Esophagus squamous epithelium (tissue), 4 donors: ENCODE data around the gene SLC5A9.

Experiments
- CTCF ChIP-seq, 6 experiments: fragments of 450-650 bp in 4 of 6; fragments of 200-600 bp in 2 of 6; sonication (generic) in 2 of 6; IDR thresholded peaks; one replicate each; pipeline ENCODE4 v1.5.1; 2016 to 2019; ENCODE audit warnings: antibody characterized with exemption in 6 of 6, mild to moderate bottlenecking in 4 of 6, moderate library complexity in 4 of 6
- POLR2A ChIP-seq, 4 donors: fragments of 450-650 bp; IDR thresholded peaks; one replicate each; pipeline ENCODE4 v1.6.1; 2017; ENCODE audit warnings: antibody characterized with exemption in 4 of 4, mild to moderate bottlenecking in 4 of 4, moderate library complexity in 3 of 4

- TF ChIP-seq CTCF (IDR thresholded peaks at IDR 0.05) (no peak), POLR2A (IDR thresholded peaks at IDR 0.05) (no peak)
Measured at GRCh38 chr1:48186306-48186839, 36.1 kb upstream of the SLC5A9 start.
